ENCODE measurements around the gene ZNRF1. TPM values are rescaled to one million over a fixed set of nuclear protein-coding genes. Genes with fewer than 3 reads are reported as not detected.

ZNRF1 gene
- total RNA-seq, 4 donors from 2014 or later: 18.2 to 28.3 (median 23.6) TPM

DNA sequence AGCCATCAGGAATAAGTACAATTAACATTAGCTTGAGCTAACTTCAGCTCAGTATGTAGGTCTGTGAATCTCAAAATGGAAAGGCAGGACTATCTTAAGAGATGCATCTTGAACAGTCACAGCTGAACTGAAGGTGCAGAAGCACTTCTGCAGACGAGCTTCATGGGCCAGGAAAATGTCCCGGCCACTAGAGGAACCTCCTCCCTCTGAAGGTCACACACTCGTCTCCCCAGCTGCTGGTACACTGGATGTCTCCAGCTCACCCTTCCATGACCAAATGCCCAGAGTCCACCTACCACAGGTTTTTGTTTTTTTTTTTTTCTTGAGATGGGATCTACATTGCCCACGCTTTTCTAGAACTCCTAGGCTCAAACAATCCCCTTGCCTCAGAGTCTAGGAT is 47.1 kb upstream of the ZNRF1 start:
- H3K27me3 ChIP-seq: no peaks in the 10 kb centered on the region
- intact Hi-C loops (cut with DNase I): no loop called here
- H3K4me3 ChIP-seq: no peak overlapping the region
- peaks cover 25 to 88% (median 75%) of the 10 kb centered on the region in 4 donors for H3K36me3 ChIP-seq
- TF ChIP-seq POLR2AphosphoS5 (IDR thresholded peaks at IDR 0.05): no peak
- TF ChIP-seq, protein P1, sequence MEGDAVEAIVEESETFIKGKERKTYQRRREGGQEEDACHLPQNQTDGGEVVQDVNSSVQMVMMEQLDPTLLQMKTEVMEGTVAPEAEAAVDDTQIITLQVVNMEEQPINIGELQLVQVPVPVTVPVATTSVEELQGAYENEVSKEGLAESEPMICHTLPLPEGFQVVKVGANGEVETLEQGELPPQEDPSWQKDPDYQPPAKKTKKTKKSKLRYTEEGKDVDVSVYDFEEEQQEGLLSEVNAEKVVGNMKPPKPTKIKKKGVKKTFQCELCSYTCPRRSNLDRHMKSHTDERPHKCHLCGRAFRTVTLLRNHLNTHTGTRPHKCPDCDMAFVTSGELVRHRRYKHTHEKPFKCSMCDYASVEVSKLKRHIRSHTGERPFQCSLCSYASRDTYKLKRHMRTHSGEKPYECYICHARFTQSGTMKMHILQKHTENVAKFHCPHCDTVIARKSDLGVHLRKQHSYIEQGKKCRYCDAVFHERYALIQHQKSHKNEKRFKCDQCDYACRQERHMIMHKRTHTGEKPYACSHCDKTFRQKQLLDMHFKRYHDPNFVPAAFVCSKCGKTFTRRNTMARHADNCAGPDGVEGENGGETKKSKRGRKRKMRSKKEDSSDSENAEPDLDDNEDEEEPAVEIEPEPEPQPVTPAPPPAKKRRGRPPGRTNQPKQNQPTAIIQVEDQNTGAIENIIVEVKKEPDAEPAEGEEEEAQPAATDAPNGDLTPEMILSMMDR (IDR thresholded peaks at IDR 0.05): no peak
- H3K9me3 ChIP-seq: no peaks in the 10 kb centered on the region
- DNase-seq (ENCODE audit: extremely low spot score): no peak
- H3K4me1 ChIP-seq: no peaks in the 10 kb centered on the region
- WGBS: 86% methylated on average over 4 of the region's 4 CpGs
- no peak overlapping the region for H3K27ac ChIP-seq (replicated peaks in 1 of 4)

DNA sequence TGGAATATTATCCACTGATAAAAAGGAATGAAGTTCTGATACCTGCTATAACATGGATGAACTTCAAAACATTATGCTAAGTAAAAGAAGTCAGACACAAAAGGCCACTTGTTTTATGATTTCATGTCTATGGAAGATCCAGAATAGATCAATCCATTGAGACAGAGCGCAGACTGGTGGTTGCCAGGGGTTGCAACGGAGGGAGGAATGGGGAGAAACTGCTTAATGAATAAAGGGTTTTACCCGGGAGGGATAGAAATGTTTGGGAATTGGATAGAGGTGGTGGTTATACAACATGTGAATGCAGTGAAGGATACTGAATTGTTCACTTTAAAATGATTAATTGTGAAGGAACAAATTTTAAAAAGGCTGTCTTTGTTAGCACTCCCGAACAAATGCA is 44.1 kb upstream of the ZNRF1 start:
- TF ChIP-seq POLR2A (IDR thresholded peaks at IDR 0.05; ENCODE audit: low read depth) (no peak), POLR2AphosphoS5 (IDR thresholded peaks at IDR 0.05) (no peak), EP300 (IDR thresholded peaks at IDR 0.05) (no peak)
- TF ChIP-seq, protein P1 (IDR thresholded peaks at IDR 0.05): no peak
- Histone ChIP-seq H3K36me3 (peaks cover 27 to 77% (median 61%) of the 10 kb centered on the region in 4 donors), H3K4me1 (peaks cover 0 to 3% (median 0%) of the 10 kb centered on the region in 4 donors), H3K27ac (replicated peaks in 1 of 4) (no peak overlapping the region), H3K9me3 (no peaks in the 10 kb centered on the region), H3K4me3 (no peak overlapping the region), H3K27me3 (no peaks in the 10 kb centered on the region)
- DNase-seq (ENCODE audit: extremely low spot score): no peak
- intact Hi-C loops (cut with DNase I): no loop called here
- 87% methylated on average over 4 of the region's 4 CpGs for WGBS

DNA sequence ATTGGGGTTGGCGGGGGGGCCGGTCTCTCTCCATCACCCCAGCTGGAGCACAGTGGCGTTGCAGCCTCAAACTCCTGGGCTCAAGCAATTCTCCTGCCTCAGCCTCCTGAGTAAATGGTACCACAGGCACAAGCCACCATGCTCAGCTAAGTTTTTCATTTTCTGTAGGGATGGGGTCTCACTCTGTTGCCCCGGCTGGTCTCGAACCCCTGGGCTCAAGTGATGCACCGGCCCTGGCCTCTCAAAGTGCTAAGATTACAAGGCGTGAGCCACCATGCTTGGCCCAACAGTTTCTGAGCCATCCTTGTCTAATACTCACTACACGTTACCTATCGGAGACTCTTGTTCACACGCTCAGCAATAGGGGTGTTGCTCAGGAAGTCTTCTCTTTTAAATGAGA is 25.5 kb upstream of the ZNRF1 start:
- no peaks in the 10 kb centered on the region for H3K4me1 ChIP-seq
- no peak overlapping the region for H3K27ac ChIP-seq (replicated peaks in 1 of 4)
- H3K4me3 ChIP-seq: no peak overlapping the region
- no peak for DNase-seq (ENCODE audit: extremely low spot score)
- TF ChIP-seq, protein P1 (IDR thresholded peaks at IDR 0.05): no peak
- TF ChIP-seq POLR2AphosphoS5 (IDR thresholded peaks at IDR 0.05) (no peak), POLR2A (IDR thresholded peaks at IDR 0.05; ENCODE audit: low read depth) (no peak), EP300 (IDR thresholded peaks at IDR 0.05) (no peak)
- H3K27me3 ChIP-seq: no peaks in the 10 kb centered on the region
- H3K9me3 ChIP-seq: no peaks in the 10 kb centered on the region
- WGBS: 92% methylated on average over 7 of the region's 10 CpGs
- intact Hi-C loops (cut with DNase I): no loop called here
- peaks cover 17 to 27% (median 21%) of the 10 kb centered on the region in 4 donors for H3K36me3 ChIP-seq

DNA sequence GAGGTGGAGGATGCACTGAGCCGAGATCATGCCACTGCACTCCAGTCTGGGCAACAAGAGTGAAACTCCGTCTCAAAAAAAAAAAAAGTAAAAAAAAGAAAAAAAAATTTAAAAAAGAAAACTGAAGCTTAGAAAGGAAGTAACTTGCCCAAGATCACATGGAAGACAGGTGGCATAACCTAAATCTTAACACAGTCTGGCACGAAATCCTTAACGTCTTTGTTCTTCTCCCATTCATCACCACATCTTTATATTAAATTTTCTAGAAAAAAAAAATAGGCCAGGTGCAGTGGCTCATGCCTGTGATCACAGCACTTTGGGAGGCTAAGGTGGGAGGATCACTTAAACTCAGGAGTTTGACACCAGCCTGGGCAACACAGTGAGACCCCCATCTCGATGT is 23.2 kb upstream of the ZNRF1 start:
- Histone ChIP-seq H3K27ac (replicated peaks in 1 of 4) (no peak overlapping the region), H3K27me3 (no peaks in the 10 kb centered on the region), H3K4me1 (no peaks in the 10 kb centered on the region), H3K4me3 (no peak overlapping the region), H3K36me3 (peaks cover 19 to 31% (median 24%) of the 10 kb centered on the region in 4 donors), H3K9me3 (no peaks in the 10 kb centered on the region)
- TF ChIP-seq, protein P1 (IDR thresholded peaks at IDR 0.05): no peak
- TF ChIP-seq EP300 (IDR thresholded peaks at IDR 0.05): no peak
- TF ChIP-seq POLR2AphosphoS5 (IDR thresholded peaks at IDR 0.05): no peak
- TF ChIP-seq POLR2A (IDR thresholded peaks at IDR 0.05; ENCODE audit: low read depth): no peak
- WGBS: 77% methylated on average over 5 of the region's 5 CpGs
- DNase-seq (ENCODE audit: extremely low spot score): no peak
- intact Hi-C loops (cut with DNase I): no loop called here

DNA sequence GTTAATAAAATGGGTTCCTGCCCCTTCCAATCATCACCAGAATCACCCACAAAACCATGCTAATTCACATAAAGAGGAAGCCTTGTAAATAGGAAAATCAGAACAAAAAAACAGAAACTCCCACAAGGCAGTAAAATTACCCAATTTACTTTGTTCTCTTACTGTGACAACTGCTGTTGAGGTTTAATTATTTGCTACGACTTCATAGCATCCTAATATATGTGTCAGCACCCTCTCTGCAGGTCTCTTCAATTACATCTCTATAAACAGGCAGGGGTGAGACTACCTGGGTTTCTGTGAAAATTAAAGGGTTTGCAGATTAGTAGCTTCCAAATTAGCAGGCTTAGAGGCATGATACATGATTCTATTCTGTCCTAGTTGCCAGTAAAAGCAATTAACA is 16.6 kb upstream of the ZNRF1 start:
- no peak overlapping the region for H3K27ac ChIP-seq (replicated peaks in 1 of 4)
- no peak for DNase-seq (ENCODE audit: extremely low spot score)
- H3K36me3 ChIP-seq: peaks cover 9 to 14% (median 12%) of the 10 kb centered on the region in 4 donors
- 79% methylated on average over 1 of the region's 1 CpG for WGBS
- H3K4me3 ChIP-seq: no peak overlapping the region
- peaks cover 4 to 30% (median 23%) of the 10 kb centered on the region in 4 donors for H3K4me1 ChIP-seq
- no peaks in the 10 kb centered on the region for H3K27me3 ChIP-seq
- intact Hi-C loops (cut with DNase I): no loop called here
- H3K9me3 ChIP-seq: no peaks in the 10 kb centered on the region
- TF ChIP-seq EP300 (IDR thresholded peaks at IDR 0.05): no peak
